Measurements from ENCODE around the gene BAG3.

- TF ChIP-seq EZH2 (IDR thresholded peaks at IDR 0.05; ENCODE audit: insufficient read depth, poor library complexity, severe bottlenecking) (no peak), EZH2phosphoT487 (IDR thresholded peaks at IDR 0.05; ENCODE audit: insufficient read depth, low read depth) (no peak)
Measured at GRCh38 chr10:119723161-119723560, 72.0 kb downstream of the BAG3 start.
